Measurements from ENCODE around the gene SLC6A8.
"Not testable (repeated sequence)": the region's sequence is repeated elsewhere in the genome, so short reads cannot be mapped to it uniquely, and the experiment has no call there.

SLC6A8 gene

GRCh38 chrX:153709726-153710674 is 22.3 kb downstream of the SLC6A8 start:
- no peak for DNase-seq

- DNase-seq = no peak
Observed at GRCh38 chrX:153714256-153714655, 26.5 kb downstream of the SLC6A8 start.

- no peak for DNase-seq
Observed at GRCh38 chrX:153717445-153717844, 29.7 kb downstream of the SLC6A8 start.

GRCh38 chrX:153719238-153719637 is 31.5 kb downstream of the SLC6A8 start:
- no peak for DNase-seq

- DNase-seq = no peak
Observed at GRCh38 chrX:153719701-153720100, 32.0 kb downstream of the SLC6A8 start.

GRCh38 chrX:153722704-153723350 is 35.1 kb downstream of the SLC6A8 start:
- no peak for DNase-seq

DNA sequence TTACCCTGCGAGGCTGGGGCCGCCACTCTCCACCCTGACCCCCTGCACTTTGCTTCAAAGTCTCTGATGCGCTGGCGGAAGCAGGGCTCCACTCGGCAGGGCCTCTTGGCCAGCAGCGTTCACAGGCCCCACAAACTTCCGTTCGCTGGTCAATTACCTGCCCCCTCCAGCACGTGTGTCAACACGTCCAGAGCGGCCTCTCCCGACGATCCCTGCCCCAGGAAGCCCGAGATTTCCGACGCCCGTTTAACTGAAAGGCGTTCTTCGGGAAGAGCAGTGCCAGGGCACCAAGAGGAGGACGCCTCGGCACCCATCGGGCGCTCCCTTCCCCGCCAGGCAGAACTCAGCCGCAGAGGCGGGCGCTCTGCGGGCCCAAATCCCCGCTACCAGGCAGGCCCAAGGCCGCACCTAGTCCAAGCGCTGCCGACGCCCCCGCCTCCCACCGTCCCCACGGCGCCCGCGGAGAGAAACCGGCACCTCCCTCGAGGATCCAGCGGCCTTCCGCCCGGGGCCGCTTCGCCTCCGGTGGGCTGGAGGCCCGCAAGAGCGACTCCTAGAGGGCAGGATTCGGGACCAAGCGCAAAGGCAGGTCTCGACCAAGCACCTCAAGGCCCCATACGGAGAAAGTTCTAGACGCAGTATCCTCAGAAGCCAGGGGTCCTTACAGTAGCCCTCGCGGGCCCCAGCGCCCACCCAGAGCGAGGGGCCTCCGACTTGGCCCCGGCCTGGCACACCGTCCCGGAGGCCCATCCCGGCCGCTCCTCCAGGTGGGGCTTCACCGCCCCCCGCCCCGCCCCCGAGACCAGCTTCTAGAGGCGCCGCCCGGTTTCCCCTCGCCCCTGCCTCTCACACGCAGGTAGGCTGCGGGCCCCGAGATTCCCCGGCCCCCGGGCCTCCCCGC is 35.9 kb downstream of the SLC6A8 start:
- no peak for DNase-seq

DNA sequence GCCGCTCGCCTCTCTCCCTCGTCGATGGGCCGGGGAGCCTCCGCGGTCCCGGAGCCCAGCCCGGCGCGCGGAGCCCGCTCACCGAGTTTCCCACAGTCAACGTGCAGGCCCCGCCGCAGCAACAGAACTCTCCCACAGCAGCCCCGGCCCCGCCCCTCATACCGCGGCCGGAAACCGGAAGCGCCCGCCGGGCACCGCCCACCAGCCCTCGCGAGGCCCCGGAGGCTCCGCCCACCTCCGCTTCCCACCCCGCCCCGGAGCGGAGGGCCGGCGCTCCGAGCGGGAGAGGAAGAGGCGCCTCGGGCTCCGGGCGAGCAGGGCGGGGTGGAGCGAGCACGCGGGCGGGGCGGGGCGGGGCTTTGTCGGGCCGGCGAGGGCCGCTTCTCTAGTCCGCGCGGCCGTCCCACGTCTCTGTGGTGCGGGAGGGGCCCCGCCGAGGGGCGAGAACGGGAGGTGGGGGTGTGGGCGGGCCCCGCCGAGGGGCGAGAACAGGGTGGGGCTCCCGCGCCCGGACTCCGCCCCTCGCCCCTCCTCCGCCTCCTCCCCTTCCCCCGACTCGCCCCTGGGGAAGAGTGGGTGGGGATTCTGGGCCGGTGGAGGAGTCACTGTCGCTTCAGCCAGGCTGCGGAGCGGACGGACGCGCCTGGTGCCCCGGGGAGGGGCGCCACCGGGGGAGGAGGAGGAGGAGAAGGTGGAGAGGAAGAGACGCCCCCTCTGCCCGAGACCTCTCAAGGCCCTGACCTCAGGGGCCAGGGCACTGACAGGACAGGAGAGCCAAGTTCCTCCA is 36.7 kb downstream of the SLC6A8 start, which contains the start of the genes ABCD1 and BCAP31:
ABCD1 (plus strand) TSS at position 605 of the 787 bp plus-strand sequence. CDS start 411 bp downstream, outside the sequence.
BCAP31 (minus strand) TSS at position 136 of the 787 bp plus-strand sequence. CDS start 1,143 bp downstream, outside the sequence.
- DNase-seq = peak; percentile 83

GRCh38 chrX:153725039-153725831 is 37.5 kb downstream of the SLC6A8 start:
- DNase-seq = no peak

DNA sequence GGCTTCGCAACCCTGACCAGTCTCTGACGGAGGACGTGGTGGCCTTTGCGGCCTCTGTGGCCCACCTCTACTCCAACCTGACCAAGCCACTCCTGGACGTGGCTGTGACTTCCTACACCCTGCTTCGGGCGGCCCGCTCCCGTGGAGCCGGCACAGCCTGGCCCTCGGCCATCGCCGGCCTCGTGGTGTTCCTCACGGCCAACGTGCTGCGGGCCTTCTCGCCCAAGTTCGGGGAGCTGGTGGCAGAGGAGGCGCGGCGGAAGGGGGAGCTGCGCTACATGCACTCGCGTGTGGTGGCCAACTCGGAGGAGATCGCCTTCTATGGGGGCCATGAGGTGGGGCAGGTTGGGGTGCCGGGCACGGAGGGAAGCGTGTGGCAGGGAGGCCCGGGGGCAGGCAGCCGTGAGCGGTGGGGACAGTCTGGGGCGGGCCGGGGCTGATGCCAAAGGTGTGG is 38.1 kb downstream of the SLC6A8 start:
- no peak for DNase-seq

GRCh38 chrX:153726286-153727122 is 38.8 kb downstream of the SLC6A8 start:
- peak; percentile 32 for DNase-seq

DNA sequence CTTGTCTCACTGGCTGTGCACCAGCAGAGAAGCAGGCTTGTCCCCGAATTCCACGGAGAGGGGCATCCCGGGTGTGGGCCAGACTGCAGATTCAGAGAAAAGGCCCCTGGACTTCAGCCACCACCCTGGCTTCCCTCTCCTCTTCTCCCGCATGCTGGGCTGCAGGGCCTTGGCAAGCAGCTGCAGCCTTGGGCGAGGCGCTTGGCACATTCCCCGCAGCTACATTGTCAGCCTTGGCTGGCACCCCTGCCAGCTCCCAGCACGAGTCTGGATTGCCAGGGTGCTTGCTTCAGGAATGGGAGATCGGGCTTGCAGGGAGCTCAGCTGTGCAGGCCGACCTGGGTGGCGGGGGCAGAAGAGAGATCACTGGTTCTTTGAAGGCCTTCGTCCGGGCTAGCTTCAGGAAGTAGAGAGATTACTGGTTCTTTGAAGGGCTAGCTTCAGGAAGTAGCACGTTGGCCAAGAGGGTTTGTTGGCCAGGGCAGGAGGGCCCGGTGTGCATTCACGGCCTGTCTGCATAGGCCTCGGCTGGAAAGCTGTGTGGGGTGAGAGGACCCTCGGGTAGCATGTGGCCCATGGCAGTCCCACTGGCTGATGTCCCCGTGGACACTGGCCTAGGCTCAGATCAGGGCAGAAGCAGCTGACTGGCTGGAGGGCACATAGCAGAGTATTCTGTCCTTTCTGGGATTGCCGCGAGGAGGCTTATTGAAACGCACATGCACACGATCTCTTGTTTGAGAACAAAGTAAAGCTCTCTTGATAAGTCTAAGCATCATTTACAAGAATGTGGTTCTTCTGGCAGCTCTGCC is 39.6 kb downstream of the SLC6A8 start:
- peak; percentile 60 for DNase-seq

GRCh38 chrX:153728095-153728494 is 40.4 kb downstream of the SLC6A8 start:
- DNase-seq = no peak

- no peak for DNase-seq
Observed at GRCh38 chrX:153728951-153729631, 41.4 kb downstream of the SLC6A8 start.

DNA sequence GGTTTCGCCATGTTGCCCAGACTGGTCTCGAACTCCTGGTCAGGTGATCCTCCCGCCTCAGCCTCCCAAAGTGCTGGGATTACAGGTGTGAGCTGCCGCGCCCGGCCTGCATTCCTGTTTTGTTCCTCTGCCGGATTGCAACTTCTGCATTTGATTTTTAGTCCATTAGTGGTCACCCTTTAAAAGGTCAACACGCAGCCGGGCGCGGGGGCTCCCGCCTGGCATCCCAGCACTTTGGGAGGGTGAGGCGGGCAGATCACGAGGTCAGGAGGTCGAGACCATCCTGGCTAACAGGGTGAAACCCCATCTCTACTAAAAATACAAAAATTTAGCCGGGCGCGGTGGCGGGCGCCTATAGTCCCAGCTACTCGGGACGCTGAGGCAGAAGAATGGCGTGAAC is 42.4 kb downstream of the SLC6A8 start:
- DNase-seq = not testable (repeated sequence)

- no peak for DNase-seq
Observed at GRCh38 chrX:153731117-153731844, 43.6 kb downstream of the SLC6A8 start.

DNA sequence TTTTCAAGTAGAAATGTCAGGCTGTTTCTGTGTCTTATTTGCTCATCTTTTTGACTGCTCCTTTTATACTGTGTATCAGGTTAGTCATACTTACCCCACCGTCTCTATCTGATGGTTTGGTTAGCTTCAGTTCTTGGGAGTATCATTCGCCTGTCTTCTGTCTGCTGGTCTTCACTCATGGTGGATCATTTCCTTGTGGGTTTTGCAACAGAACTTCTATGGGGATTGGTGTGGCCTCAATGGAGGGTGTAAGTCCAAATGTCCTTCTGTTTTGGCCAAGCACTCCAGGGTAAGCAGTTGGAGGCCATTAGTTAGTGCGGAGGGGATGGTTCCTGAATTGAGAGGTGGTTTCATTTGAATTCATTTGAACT is 44.1 kb downstream of the SLC6A8 start:
- no peak for DNase-seq

GRCh38 chrX:153732401-153732800 is 44.7 kb downstream of the SLC6A8 start:
- DNase-seq = no peak

All from NCI-H2029 (cell line).